HS-27A (cell line): ENCODE measurements around the gene PRKCA.
"Not testable (repeated sequence)": the region's sequence is repeated elsewhere in the genome, so short reads cannot be mapped to it uniquely, and the experiment has no call there.

Experiments
- DNase-seq: peaks from one replicate; pipeline ENCODE4 v3.0.0-alpha.2; 2012; ENCODE audit warnings: low read depth, missing footprints

PRKCA gene

GRCh38 chr17:66301864-66302741 lies at the start of gene PRKCA:
TSS of gene PRKCA (plus strand) at chr17:66302613.
- DNase-seq: no peak

- DNase-seq: not testable (repeated sequence)
These were observed 49.0 kb upstream of the PRKCA start for GRCh38 chr17:66253458-66253857.

GRCh38 chr17:66255112-66255511 lies 47.3 kb upstream of the PRKCA start:
- no peak for DNase-seq

- DNase-seq: no peak
These were observed 46.9 kb upstream of the PRKCA start for GRCh38 chr17:66255527-66255971.

- DNase-seq: no peak
These were observed 42.1 kb upstream of the PRKCA start for GRCh38 chr17:66260275-66260674.

- no peak for DNase-seq
These were observed 41.7 kb upstream of the PRKCA start for GRCh38 chr17:66260688-66261087.

- DNase-seq: no peak
These were observed 39.6 kb upstream of the PRKCA start for GRCh38 chr17:66262767-66263166.

- DNase-seq: no peak
These were observed 37.7 kb upstream of the PRKCA start for GRCh38 chr17:66264696-66265095.

GRCh38 chr17:66268247-66268927 lies 34.0 kb upstream of the PRKCA start:
- DNase-seq: no peak

GRCh38 chr17:66270106-66270505 lies 32.3 kb upstream of the PRKCA start:
- no peak for DNase-seq

- no peak for DNase-seq
These were observed 30.9 kb upstream of the PRKCA start for GRCh38 chr17:66271512-66271911.

GRCh38 chr17:66272811-66273585 lies 29.4 kb upstream of the PRKCA start:
- peak; percentile 59 for DNase-seq

- no peak for DNase-seq
These were observed 28.9 kb upstream of the PRKCA start for GRCh38 chr17:66273586-66273848.

GRCh38 chr17:66275651-66276050 lies 26.8 kb upstream of the PRKCA start:
- peak; percentile 85 for DNase-seq

- DNase-seq: no peak
These were observed 26.0 kb upstream of the PRKCA start for GRCh38 chr17:66276328-66276937.

GRCh38 chr17:66277191-66277590 lies 25.2 kb upstream of the PRKCA start:
- DNase-seq: no peak

GRCh38 chr17:66281661-66282369 lies 20.6 kb upstream of the PRKCA start:
- no peak for DNase-seq

- DNase-seq: no peak
These were observed 19.0 kb upstream of the PRKCA start for GRCh38 chr17:66283296-66283934.

GRCh38 chr17:66283971-66284370 lies 18.4 kb upstream of the PRKCA start:
- no peak for DNase-seq

GRCh38 chr17:66285149-66285548 lies 17.3 kb upstream of the PRKCA start:
- no peak for DNase-seq

- DNase-seq: no peak
These were observed 14.5 kb upstream of the PRKCA start for GRCh38 chr17:66287911-66288310.
